Measurements from ENCODE around the gene PGPEP1.
"Not testable (repeated sequence)": the region's sequence is repeated elsewhere in the genome, so short reads cannot be mapped to it uniquely, and the experiment has no call there.

Gene PGPEP1

GRCh38 chr19:18391509-18392075, 51.2 kb downstream of the PGPEP1 start:
- no peak for DNase-seq (ENCODE audit: low spot score)

DNA sequence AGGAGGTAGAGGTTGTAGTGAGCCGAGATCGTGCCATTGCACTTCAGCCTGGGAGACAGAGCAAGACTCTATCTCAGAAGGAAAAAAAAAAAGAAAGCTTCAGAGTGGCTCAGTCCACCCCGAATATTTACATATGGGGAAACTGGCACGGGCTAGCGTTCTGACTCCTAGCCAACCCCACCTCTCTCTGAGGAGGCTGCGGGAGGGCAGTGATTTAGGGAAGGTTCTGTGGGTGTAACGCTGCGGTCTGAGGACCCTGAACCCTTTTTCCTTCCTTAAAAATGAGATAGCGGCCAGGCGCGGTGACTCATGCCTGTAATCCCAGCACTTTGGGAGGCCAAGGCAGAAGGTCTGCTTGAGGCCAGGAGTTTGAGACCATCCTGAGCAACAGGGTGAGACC, 52.0 kb downstream of the PGPEP1 start:
- no peak for DNase-seq (ENCODE audit: low spot score)

DNA sequence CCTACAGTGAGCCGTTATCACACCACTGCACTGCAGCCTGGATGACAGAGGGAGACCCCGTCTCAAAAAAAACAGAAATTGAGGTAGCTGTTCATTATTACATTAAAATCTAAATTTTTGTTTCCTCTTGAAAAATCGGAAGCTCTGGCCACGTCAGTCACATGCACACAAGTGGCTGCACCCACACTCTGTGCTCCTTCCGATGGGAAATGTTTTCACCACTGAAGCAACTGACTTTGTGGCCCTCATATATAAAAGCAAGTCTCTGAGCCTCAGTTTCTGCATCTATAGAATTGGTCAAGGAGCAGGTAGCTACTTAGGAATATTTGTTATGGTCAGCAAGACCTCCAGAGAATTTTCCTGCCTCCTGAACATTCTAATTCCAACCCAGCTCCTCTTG, 52.5 kb downstream of the PGPEP1 start:
- DNase-seq (ENCODE audit: low spot score), result no peak

- DNase-seq (ENCODE audit: low spot score), result no peak
These were observed 53.4 kb downstream of the PGPEP1 start for GRCh38 chr19:18393836-18394235.

DNA sequence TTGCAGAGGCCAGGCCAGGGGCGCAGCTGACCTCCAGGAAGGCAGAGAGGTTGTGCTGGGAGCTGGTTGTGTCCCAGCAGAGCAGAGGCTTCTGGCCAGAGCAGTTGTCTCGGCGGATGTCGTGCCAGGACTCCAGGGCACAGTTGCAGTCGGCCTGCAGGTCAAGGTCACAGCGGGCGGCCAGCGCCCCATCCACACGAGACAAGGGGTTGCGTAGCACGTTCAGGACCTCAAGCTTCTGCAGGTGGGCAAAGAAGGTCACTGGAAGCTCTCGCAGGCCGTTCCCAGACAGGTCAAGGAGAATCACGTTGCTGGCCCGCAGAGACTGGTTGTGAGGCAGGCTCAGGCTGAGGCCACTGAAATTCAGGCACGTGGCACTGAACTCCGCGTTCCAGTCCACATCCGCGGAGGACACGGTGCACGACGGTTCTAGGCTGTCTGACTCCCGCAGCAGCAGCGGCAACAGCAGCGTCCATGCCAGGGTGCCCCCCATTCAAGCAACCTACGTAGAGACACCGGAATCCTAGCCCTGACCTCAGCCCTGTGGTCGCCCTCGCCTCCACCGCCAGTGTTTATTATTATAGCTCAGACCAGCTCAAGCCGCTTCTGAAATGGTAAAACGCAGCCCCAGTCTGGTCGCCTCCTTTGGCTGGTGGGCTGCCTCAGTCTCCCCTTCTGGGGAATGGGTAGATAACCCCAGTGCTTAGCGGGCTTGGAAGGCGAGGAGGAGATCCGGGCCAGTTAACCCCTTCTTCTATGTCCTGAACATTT, 56.3 kb downstream of the PGPEP1 start:
- no peak for DNase-seq (ENCODE audit: low spot score)

- no peak for DNase-seq (ENCODE audit: low spot score)
These were observed 57.1 kb downstream of the PGPEP1 start, which contains the start of gene LRRC25 for GRCh38 chr19:18397242-18398202. TSS of gene LRRC25 (minus strand) at chr19:18397622. CDS start at chr19:18396963, 659 bp downstream.

DNA sequence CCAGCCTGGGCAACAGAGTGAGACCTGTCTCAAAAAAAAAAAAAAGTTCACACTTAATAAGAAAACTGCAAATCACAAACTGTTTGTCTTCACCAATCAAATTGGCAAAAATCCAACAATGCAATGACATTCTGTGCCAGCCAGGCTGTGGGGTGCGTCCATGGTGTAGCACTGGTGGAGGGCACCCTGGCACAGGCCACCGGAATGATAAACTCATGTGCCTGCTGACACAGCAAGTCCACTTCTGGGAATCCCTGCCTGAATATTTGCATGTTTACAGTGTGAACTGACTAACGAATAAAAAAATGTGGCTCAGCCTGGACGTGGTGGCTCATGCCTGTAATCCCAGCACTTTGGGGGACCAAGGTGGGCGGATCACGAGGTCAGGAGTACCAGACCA, 58.6 kb downstream of the PGPEP1 start:
- DNase-seq (ENCODE audit: low spot score), result no peak

DNA sequence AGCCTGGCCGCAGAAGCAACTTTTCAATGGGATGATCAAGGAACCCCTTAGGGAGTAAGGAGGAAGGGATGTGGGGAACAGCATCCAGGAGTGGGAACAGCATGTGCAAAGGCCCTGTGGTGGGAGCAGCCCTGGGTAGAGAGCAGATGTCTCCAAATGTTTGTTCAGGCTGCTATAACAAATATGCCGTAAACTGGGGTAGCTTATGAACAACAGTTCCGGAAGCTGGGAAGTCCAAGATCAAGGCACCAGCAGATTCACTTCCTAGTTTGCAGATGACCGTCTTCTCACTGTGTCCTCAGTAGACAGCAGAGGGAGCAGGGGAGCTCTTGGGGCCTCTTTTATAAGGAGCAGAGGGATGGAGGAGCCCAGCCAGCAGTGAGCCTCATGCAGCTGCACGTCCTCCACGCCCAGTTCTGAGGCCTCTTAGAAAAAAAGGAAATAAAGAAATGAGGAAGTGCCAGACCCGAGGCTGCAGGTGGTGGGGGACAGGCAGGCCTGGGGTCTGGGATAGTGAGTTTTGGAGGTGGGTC, 61.2 kb downstream of the PGPEP1 start:
- DNase-seq (ENCODE audit: low spot score), result no peak

GRCh38 chr19:18402455-18403248, 62.3 kb downstream of the PGPEP1 start:
- not testable (repeated sequence) for DNase-seq (ENCODE audit: low spot score)

GRCh38 chr19:18405754-18406153, 65.4 kb downstream of the PGPEP1 start:
- DNase-seq (ENCODE audit: low spot score), result not testable (repeated sequence)

DNA sequence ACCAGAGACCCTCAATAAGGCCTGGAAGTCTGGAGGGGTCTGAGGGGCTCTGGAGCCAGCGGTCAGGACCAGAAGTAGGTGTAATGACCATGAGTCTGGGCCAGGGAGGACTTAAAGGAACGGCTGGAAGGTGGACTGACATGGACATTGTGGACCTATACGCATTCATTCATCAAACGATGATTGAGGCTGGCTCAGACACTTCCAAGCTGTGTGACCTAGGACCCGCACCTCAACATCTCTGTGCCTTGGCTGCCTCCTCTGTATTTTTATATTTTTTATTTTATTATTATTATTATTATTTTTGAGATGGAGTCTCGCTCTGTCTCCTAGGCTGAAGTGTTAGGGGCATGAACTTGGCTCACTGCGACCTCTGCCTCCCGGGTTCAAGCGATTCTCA, 66.4 kb downstream of the PGPEP1 start:
- DNase-seq (ENCODE audit: low spot score), result no peak

DNA sequence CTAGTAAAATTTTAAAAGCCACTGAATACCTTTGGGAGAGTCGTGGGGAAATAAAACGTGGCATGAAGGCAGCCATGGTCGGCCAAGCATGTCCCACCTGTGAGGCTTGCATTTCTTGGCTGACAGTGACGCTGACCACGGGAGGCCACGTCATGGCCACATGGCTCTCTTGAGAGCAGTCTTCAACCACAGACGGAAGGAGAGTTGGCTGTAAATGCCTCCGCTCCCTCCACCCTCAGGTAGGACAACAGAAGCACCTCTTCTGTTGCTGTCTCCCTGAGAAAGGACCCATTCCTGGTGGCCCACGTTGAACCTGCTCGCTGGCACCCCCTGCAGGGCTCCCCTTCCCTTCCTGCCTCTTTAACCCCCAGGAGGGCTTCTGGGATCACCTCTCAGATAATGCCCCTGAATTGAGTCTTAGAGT, 67.7 kb downstream of the PGPEP1 start:
- DNase-seq (ENCODE audit: low spot score), result no peak

DNA sequence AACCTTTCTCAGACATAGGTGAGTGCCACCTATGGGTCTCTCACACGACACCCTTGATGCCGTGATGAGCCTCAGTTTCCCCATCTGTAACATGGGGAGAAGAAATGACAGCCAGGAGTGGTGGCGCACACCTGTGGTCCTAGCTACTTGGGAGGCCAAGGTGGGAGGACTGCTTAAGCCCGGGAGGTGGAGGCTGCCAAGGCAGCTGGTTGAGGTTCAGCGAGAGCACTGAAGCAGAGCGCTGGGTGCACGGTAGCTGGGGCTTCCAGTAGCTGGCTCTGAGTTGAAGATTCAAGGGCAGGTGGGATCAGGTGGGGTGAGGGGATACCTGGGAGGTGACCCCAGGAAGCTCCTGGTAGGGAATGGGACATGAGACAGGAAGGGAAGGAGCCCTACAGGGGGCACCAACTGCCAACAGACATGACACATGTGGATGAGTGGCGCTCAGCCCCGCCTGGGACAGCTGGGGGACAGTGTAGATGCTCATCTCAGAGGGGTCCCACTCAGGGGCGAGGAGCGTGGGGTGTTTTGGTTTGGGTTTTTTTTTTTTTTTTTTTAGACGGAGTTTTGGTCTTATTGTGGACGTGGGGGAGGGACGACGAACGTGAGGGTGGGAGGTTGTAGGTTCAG, 72.3 kb downstream of the PGPEP1 start:
- no peak for DNase-seq (ENCODE audit: low spot score)

- DNase-seq (ENCODE audit: low spot score), result no peak
These were observed 74.2 kb downstream of the PGPEP1 start for GRCh38 chr19:18414504-18415177.

DNA sequence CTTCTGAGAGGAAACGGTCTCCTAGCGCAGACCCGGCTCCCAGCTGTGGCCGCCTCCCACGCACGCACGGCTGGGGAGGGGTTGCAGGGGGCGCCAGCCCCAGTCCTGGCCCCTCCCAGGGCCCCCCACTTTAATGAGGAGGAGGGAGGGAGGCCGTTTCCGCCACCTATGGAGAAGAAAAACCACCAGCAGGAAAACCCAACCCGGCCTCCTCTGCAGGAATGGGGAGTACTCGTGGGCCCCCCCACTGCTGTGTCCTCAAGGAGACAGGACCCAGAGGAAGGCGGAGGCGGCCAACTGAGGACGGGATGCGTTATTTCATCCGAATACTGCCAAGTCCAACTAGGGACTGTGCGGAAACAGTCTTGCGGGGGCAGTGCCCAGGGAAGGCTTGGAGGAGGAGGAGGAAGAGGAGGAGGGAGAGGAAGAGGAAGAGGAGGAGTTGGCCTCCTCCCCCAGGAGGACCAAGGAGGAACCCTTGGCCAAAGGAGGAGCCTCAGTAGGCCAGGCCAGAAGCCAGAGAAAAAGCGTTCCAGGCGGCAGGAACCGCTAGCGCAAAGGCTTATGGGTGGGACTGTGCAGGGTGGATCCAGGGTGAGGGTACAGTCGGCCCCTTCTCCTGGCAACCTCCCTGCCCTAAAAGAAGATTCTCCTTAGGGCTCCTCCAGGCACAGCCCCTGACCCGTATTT, 74.9 kb downstream of the PGPEP1 start:
- peak; percentile 21 for DNase-seq (ENCODE audit: low spot score)

- DNase-seq (ENCODE audit: low spot score), result peak; percentile 84
These were observed 76.4 kb downstream of the PGPEP1 start for GRCh38 chr19:18416778-18417249.

- peak; percentile 62 for DNase-seq (ENCODE audit: low spot score)
These were observed 77.0 kb downstream of the PGPEP1 start for GRCh38 chr19:18417250-18418028.

DNA sequence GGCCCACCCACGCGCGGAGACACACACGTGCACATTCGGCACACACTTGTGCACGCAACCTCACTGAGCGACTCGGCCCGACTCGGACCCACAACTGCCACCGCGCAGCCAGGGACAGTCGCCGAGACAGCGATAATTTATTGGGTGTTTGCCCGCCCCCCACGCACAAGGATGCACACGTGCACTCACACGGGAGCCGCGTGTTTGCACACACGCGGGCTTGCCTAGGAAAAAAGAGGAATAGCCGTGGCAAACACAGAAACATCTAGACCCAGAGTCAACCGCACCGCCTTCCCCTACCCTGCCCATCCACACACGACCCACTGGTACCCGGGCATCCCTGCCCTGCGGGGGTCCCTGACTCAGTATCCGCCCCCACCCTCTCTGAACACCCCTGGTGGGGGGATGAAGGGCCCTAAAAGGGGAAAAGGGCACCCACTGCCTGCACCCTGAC, 77.7 kb downstream of the PGPEP1 start:
- DNase-seq (ENCODE audit: low spot score), result no peak

All from COLO829 (cell line).